HepG2 (cell line): Measurements from ENCODE around the gene ABCG8. TPM values are rescaled to one million over a fixed set of nuclear protein-coding genes. Genes with fewer than 3 reads are reported as not detected.
A peak's percentile ranks its signal among the peaks of the same experiment; 100 is the strongest.

Source experiments
- ATAC-seq: fragments of 200-7000 bp; cut with Tn5 transposase; 3 replicates; pipeline ENCODE4 v1.9.1; 2020; ENCODE audit warnings: mild to moderate bottlenecking, moderate library complexity
- BruUV-seq: library from RNA; stranded (reverse); fragments of 400-500 nt; replicated peaks from 2 replicates; lab custom pipeline; 2021; lab: Mats Ljungman, UMichigan
- CTCF ChIA-PET: fragments of 300-600 bp; formaldehyde crosslinking; extraction: SDS; loops from one replicate; lab custom pipeline; 2021; ENCODE audit warnings: low total read pairs, inconsistent platforms, low intra/inter-chr PET ratio; lab: Yijun Ruan, JAX
- POLR2A ChIA-PET: fragments of 350-600 bp; sonication (Branson Sonifier 250); formaldehyde crosslinking; loops from one replicate; lab custom pipeline; 2020; ENCODE audit warnings: antibody characterized with exemption, inconsistent platforms; lab: Yijun Ruan, JAX
- DNase-seq: peaks from one replicate; pipeline ENCODE4 v3.0.0-alpha.2; 2015; ENCODE audit warnings: low spot score
- FAIRE-seq: peaks from 3 replicates; lab custom pipeline; 2011; peaks lifted over from hg19 to GRCh38; lab: Jason Lieb, UNC
- H2AFZ ChIP-seq: one replicate; pipeline ENCODE4 v1.6.1; 2011; ENCODE audit warnings: low read length, inconsistent platforms
- H3K27ac ChIP-seq: fragments of 300-600 bp; 3 replicates; pipeline ENCODE4 v1.8.0; 2011; ENCODE audit warnings: mixed run types, mild to moderate bottlenecking, mixed read lengths, low read length, inconsistent platforms; ENCODE audit not compliant: insufficient read depth; ENCODE audit errors: extremely low read length
- H3K27me3 ChIP-seq, 2 experiments: fragments of 200-600 bp in 1 of 2; 2 replicates in 1 of 2; 3 replicates in 1 of 2; pipeline versions ENCODE4 v1.6.0 to v1.8.0; 2011; ENCODE audit warnings: low read length in 2 of 2, mild to moderate bottlenecking in 2 of 2, moderate library complexity in 2 of 2, inconsistent platforms in 1 of 2; ENCODE audit not compliant: insufficient read depth in 2 of 2, control insufficient read depth in 1 of 2
- H3K36me3 ChIP-seq, 2 experiments: fragments of 200-600 bp in 1 of 2; replicated peaks in 1 of 2; 2 replicates in 1 of 2; 3 replicates in 1 of 2; pipeline versions ENCODE4 v1.5.1 to v1.8.0; 2011; ENCODE audit warnings: low read length in 2 of 2, inconsistent platforms in 1 of 2; ENCODE audit not compliant: insufficient read depth in 2 of 2, control insufficient read depth in 1 of 2
- H3K4me1 ChIP-seq: 2 replicates; pipeline ENCODE4 v1.5.1; 2012; ENCODE audit warnings: low read length, inconsistent platforms; ENCODE audit not compliant: insufficient read depth
- H3K4me2 ChIP-seq: 2 replicates; pipeline ENCODE4 v1.6.0; 2011; ENCODE audit warnings: low read depth, low read length, inconsistent platforms
- H3K4me3 ChIP-seq, 3 experiments: fragments of 200-600 bp in 1 of 3; sonication (generic), shearing (Covaris generic) in 1 of 3; replicated peaks in 1 of 3; 2 replicates each; pipeline ENCODE4 v1.5.1; 2011 to 2016; ENCODE audit warnings: low read length in 3 of 3, inconsistent platforms in 2 of 3, low read depth in 2 of 3, mild to moderate bottlenecking in 2 of 3, control low read depth in 1 of 3, mixed read lengths in 1 of 3; ENCODE audit not compliant: insufficient read depth in 1 of 3
- H3K79me2 ChIP-seq: one replicate; pipeline ENCODE4 v1.6.1; 2011; ENCODE audit warnings: low read length, inconsistent platforms; ENCODE audit not compliant: insufficient read depth
- H3K9ac ChIP-seq: 2 replicates; pipeline ENCODE4 v1.6.0; 2011; ENCODE audit warnings: mild to moderate bottlenecking, low read depth, low read length, inconsistent platforms; ENCODE audit not compliant: insufficient read depth
- H3K9me3 ChIP-seq: 2 replicates; pipeline ENCODE4 v1.5.1; 2012; ENCODE audit warnings: mild to moderate bottlenecking, low read length
- H4K20me1 ChIP-seq: 2 replicates; pipeline ENCODE4 v1.6.0; 2011; ENCODE audit warnings: inconsistent platforms, mild to moderate bottlenecking, low read length, moderate library complexity; ENCODE audit not compliant: insufficient read depth
- AGO2 ChIP-seq: fragments of 200-400 bp; formaldehyde crosslinking; optimal IDR thresholded peaks from 2 replicates; pipeline ENCODE3; 2017; ENCODE audit warnings: mild to moderate bottlenecking, low read depth, low read length, moderate library complexity
- ATF3 ChIP-seq: sonication (generic); formaldehyde crosslinking; IDR thresholded peaks from 2 replicates; pipeline ENCODE4 v1.4.0; 2020; ENCODE audit warnings: missing genetic modification reagents
- CTCF ChIP-seq: sonication (generic); formaldehyde crosslinking; IDR thresholded peaks from 2 replicates; pipeline ENCODE4 v1.5.0; 2020; ENCODE audit warnings: mild to moderate bottlenecking, missing genetic modification reagents, moderate library complexity
- MBD4 ChIP-seq: IDR thresholded peaks from 2 replicates; pipeline ENCODE4 v1.6.1; 2012; ENCODE audit warnings: low read length, inconsistent platforms, borderline replicate concordance
- MIXL1 ChIP-seq: IDR thresholded peaks from 2 replicates; pipeline ENCODE4 v1.6.1; 2016
- POLR2A ChIP-seq, 2 experiments: IDR thresholded peaks; 2 replicates each; pipeline ENCODE4 v1.6.1; 2011; ENCODE audit warnings: low read depth in 2 of 2, low read length in 2 of 2, mild to moderate bottlenecking in 1 of 2, moderate library complexity in 1 of 2; ENCODE audit not compliant: insufficient read depth in 1 of 2
- POLR2G ChIP-seq: fragments of 200-400 bp; formaldehyde crosslinking; IDR thresholded peaks from 2 replicates; pipeline ENCODE4 v1.6.1; 2018; ENCODE audit warnings: mild to moderate bottlenecking, low read depth, low read length, moderate library complexity
- RBM22 ChIP-seq: fragments of 200-400 bp; formaldehyde crosslinking; optimal IDR thresholded peaks from 2 replicates; pipeline ENCODE3; 2017; ENCODE audit warnings: mild to moderate bottlenecking, low read length, moderate library complexity
- ZBTB38 ChIP-seq: sonication (generic); formaldehyde crosslinking; IDR thresholded peaks from 2 replicates; pipeline ENCODE4 v1.5.1; 2020; ENCODE audit warnings: mild to moderate bottlenecking, missing genetic modification reagents
- ZNF569 ChIP-seq: sonication (generic); formaldehyde crosslinking; IDR thresholded peaks from 2 replicates; pipeline ENCODE4 v1.5.0; 2020; ENCODE audit warnings: mild to moderate bottlenecking, missing genetic modification reagents, moderate library complexity, borderline replicate concordance
- WGBS: methylation state at CpG from one replicate; pipeline ENCODE4 v1.1.6; 2017; ENCODE audit warnings: low lambda C conversion rate; 5-methylcytosine and 5-hydroxymethylcytosine counted together
- in situ Hi-C: cut with HindIII; loops from 2 replicates; pipeline ENCODE4 v1.10.0; 2017; ENCODE audit warnings: low pct_unique_long_range_greater_than_20kb; ENCODE audit not compliant: extremely low pct_ligation_motif_present
- intact Hi-C: fragments of 100-400 bp; cut with micrococcal nuclease; formaldehyde crosslinking; loops from one replicate; pipeline ENCODE4 v1.10.0; 2022; ENCODE audit not compliant: unreplicated experiment
- polyA plus RNA-seq, 8 experiments: library from polyadenylated mRNA; depleted of rRNA in 3 of 8; stranded (reverse) in 7 of 8; unstranded in 1 of 8; fragments of >200 nt; fragmentation: Illumina TruSeq in 4 of 8; extraction: Trizol in 4 of 8; gene quantifications; 2 replicates each; pipeline versions ENCODE4 v1.2.1 to v1.2.3, GENCODE V29; 2011 to 2016; ENCODE audit warnings: low read depth in 4 of 8, missing spikeins in 1 of 8, mixed read lengths in 1 of 8; ENCODE audit not compliant: insufficient read depth in 1 of 8
- total RNA-seq, 5 experiments: library from RNA; depleted of rRNA; stranded (reverse); fragments of >200 nt; fragmentation: Illumina TruSeq; extraction: Trizol; gene quantifications; 2 replicates each; pipeline ENCODE4 v1.2.3, GENCODE V29; 2016; ENCODE audit warnings: low read depth in 1 of 5

The ABCG8 gene
- total and polyA plus RNA-seq, 2 of the 13 experiments (the other 11 are each of a cell fraction or from before 2014, with no cell fraction given): 8.1 to 8.8 TPM

GRCh38 chr2:43884689-43885088, 45.9 kb downstream of the ABCG8 start (continued):
- TF ChIP-seq ZNF569: no peak

GRCh38 chr2:43885132-43885632, 46.4 kb downstream of the ABCG8 start:
- ChIA-PET POLR2A (interaction anchor here (1.4 kb wide), 1 partner anchor 43 kb away, joined by 3 read pairs; no protein-coding TSS in a partner anchor), CTCF (no interaction called here)
- in situ Hi-C loops: no loop called here
- no peak overlapping the region for H3K4me3 ChIP-seq
- no TSS peak for BruUV-seq
- H3K27ac ChIP-seq: peak overlapping the region; percentile 25
- ATAC-seq: no peak
- no peak overlapping the region for H3K9ac ChIP-seq
- FAIRE-seq: no peak
- H3K36me3 ChIP-seq: peaks cover 12 to 37% of the 10 kb centered on the region in 2 experiments
- H3K27me3 ChIP-seq: no peaks in the 10 kb centered on the region
- DNase-seq: no peak
- H3K4me1 ChIP-seq: peaks cover 54% of the 10 kb centered on the region
- TF ChIP-seq ZBTB38 (CRISPR knock-in tag) (0 out of 2 replicates have a peak, but pooled peaks have one; percentile 49), MBD4 (0 out of 2 replicates have a peak, but pooled peaks have one; percentile 8), ATF3 (CRISPR knock-in tag) (no peak), POLR2G (peak; percentile 30; the same call in 1 of the 2 replicates), AGO2 (peak; percentile 54), CTCF (CRISPR knock-in tag) (no peak), POLR2A (IDR thresholded peaks at IDR 0.05; ENCODE audit: insufficient read depth in 1 of 2, low read depth in 2 of 2, low read length in 2 of 2) (peak in 1 of 2 experiments; percentile 42; a peak in 2 of 4 replicates), RBM22 (peak; percentile 94), MIXL1 (CRISPR knock-in tag) (no peak)
- no peaks in the 10 kb centered on the region for H4K20me1 ChIP-seq
- H3K4me2 ChIP-seq: peak overlapping the region; percentile 18; the same call in 1 of the 2 replicates
- H3K9me3 ChIP-seq: no peaks in the 10 kb centered on the region
- 66% methylated on average over 7 of the region's 7 CpGs for WGBS
- H2AFZ ChIP-seq: no peak overlapping the region
- intact Hi-C loops: no loop called here
- no peaks in the 10 kb centered on the region for H3K79me2 ChIP-seq
